Measurements from ENCODE around the gene SFXN4. TPM values are rescaled to one million over a fixed set of nuclear protein-coding genes. Genes with fewer than 3 reads are reported as not detected.

SFXN4 gene
- total RNA-seq, 1 donor = 13.0 TPM

GRCh38 chr10:119210633-119211032 lies 45.1 kb upstream of the SFXN4 start:
- Histone ChIP-seq H3K4me2 (ENCODE audit: insufficient read depth, low read length) (peak overlapping the region; percentile 17), H3K36me3 (ENCODE audit: insufficient read depth, low read length) (no peaks in the 10 kb centered on the region), H2AFZ (ENCODE audit: low read length) (no peak overlapping the region), H3K27me3 (ENCODE audit: insufficient read depth, low read length) (no peaks in the 10 kb centered on the region), H3K4me3 (ENCODE audit: insufficient read depth, low read length) (no peak overlapping the region), H4K20me1 (ENCODE audit: insufficient read depth, low read length) (no peaks in the 10 kb centered on the region), H3K79me2 (ENCODE audit: insufficient read depth, low read length) (peaks cover 4% of the 10 kb centered on the region), H3K9me3 (ENCODE audit: low read depth, low read length) (no peaks in the 10 kb centered on the region), H3K4me1 (ENCODE audit: insufficient read depth, low read length) (peaks cover 40% of the 10 kb centered on the region), H3K27ac (ENCODE audit: low read depth, low read length) (peak overlapping the region; percentile 43)
- TF ChIP-seq, protein P1, sequence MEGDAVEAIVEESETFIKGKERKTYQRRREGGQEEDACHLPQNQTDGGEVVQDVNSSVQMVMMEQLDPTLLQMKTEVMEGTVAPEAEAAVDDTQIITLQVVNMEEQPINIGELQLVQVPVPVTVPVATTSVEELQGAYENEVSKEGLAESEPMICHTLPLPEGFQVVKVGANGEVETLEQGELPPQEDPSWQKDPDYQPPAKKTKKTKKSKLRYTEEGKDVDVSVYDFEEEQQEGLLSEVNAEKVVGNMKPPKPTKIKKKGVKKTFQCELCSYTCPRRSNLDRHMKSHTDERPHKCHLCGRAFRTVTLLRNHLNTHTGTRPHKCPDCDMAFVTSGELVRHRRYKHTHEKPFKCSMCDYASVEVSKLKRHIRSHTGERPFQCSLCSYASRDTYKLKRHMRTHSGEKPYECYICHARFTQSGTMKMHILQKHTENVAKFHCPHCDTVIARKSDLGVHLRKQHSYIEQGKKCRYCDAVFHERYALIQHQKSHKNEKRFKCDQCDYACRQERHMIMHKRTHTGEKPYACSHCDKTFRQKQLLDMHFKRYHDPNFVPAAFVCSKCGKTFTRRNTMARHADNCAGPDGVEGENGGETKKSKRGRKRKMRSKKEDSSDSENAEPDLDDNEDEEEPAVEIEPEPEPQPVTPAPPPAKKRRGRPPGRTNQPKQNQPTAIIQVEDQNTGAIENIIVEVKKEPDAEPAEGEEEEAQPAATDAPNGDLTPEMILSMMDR (IDR thresholded peaks at IDR 0.05; ENCODE audit: extremely low read depth, low read depth, low read length) = no peak
- DNase-seq (ENCODE audit: insufficient read length, low spot score, missing footprints) = no peak

DNA sequence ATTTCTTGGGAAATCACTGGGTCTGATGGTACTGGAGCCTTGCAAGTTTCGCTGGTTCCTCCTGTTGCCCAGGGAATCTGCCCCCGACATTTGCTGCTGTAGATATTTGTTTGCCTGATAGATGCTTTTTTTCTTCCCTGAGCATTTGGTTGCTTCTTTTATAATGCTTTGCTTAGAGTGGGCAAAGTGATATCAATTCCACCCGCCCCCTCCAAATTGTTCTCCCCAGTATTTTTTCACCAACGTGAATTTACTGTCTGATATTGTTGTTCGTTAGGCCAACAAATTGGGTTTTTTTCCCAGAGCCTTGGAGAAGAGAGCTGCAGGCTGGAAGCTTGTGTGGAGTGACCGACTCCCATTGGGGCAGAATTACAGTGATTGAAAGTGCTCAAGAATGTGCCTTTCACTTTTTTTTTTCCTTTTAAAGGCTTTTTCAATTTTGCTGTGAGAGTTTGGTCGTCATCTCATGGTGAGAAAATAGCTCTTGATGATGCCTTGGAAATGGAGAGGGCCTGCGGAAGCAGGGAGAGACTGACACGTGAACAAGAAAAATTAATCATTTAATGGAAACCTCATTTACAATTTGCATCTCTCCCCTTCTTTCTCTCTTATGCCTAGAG lies 44.3 kb upstream of the SFXN4 start:
- no peaks in the 10 kb centered on the region for H4K20me1 ChIP-seq (ENCODE audit: insufficient read depth, low read length)
- peak overlapping the region; percentile 52 for H3K27ac ChIP-seq (ENCODE audit: low read depth, low read length)
- TF ChIP-seq, protein P1 (IDR thresholded peaks at IDR 0.05; ENCODE audit: extremely low read depth, low read depth, low read length) = peak; percentile 3
- peak overlapping the region; percentile 31 for H2AFZ ChIP-seq (ENCODE audit: low read length)
- H3K79me2 ChIP-seq (ENCODE audit: insufficient read depth, low read length) = peaks cover 4% of the 10 kb centered on the region
- peak overlapping the region; percentile 84 for H3K4me3 ChIP-seq (ENCODE audit: insufficient read depth, low read length)
- H3K4me1 ChIP-seq (ENCODE audit: insufficient read depth, low read length) = peaks cover 40% of the 10 kb centered on the region
- H3K36me3 ChIP-seq (ENCODE audit: insufficient read depth, low read length) = no peaks in the 10 kb centered on the region
- H3K4me2 ChIP-seq (ENCODE audit: insufficient read depth, low read length) = peak overlapping the region; percentile 91
- no peaks in the 10 kb centered on the region for H3K27me3 ChIP-seq (ENCODE audit: insufficient read depth, low read length)
- DNase-seq (ENCODE audit: insufficient read length, low spot score, missing footprints) = no peak
- no peaks in the 10 kb centered on the region for H3K9me3 ChIP-seq (ENCODE audit: low read depth, low read length)

DNA sequence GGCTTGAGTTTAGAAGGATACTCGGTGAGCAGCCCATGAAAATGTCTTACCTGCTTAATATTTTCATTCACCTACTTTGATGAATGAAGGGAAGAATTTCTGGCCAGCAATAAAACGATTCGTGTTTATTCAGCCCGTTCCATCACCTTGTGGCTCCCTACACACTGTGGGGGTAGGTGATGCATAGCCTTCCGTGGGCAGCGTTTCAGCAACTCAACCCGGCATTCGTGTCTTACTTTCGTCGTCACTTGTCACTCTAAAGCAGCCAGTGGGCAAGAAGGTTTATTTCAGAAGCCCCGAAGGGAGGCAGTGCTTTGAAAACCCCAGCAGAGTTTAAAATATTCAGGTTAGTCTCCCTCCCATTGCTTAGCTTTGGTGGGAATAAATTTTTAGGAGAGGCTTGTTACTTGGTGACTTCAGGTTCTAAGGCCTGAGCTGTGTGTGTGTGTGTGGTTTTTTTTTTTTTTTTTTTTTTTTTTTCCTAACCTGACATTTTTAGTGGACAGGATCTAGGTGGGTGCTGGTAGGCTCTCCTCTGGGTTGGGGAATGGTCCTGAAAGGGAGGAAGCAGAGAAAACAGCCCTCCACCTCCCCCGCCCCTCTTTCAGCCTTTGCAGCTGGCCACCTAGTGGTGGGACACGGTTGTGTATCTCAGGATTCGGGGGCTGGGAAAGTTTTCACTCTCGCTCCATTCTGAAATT lies 43.7 kb upstream of the SFXN4 start:
- Histone ChIP-seq H3K4me3 (ENCODE audit: insufficient read depth, low read length) (peak overlapping the region; percentile 84), H2AFZ (ENCODE audit: low read length) (peak overlapping the region; percentile 81), H4K20me1 (ENCODE audit: insufficient read depth, low read length) (no peaks in the 10 kb centered on the region), H3K36me3 (ENCODE audit: insufficient read depth, low read length) (no peaks in the 10 kb centered on the region), H3K79me2 (ENCODE audit: insufficient read depth, low read length) (peaks cover 4% of the 10 kb centered on the region), H3K9me3 (ENCODE audit: low read depth, low read length) (no peaks in the 10 kb centered on the region), H3K4me2 (ENCODE audit: insufficient read depth, low read length) (peak overlapping the region; percentile 91), H3K27ac (ENCODE audit: low read depth, low read length) (peak overlapping the region; percentile 52), H3K27me3 (ENCODE audit: insufficient read depth, low read length) (no peaks in the 10 kb centered on the region), H3K4me1 (ENCODE audit: insufficient read depth, low read length) (peaks cover 40% of the 10 kb centered on the region)
- DNase-seq (ENCODE audit: insufficient read length, low spot score, missing footprints) = peak; percentile 88
- TF ChIP-seq, protein P1 (IDR thresholded peaks at IDR 0.05; ENCODE audit: extremely low read depth, low read depth, low read length) = peak; percentile 91

GRCh38 chr10:119208553-119208940 lies 43.0 kb upstream of the SFXN4 start:
- H3K36me3 ChIP-seq (ENCODE audit: insufficient read depth, low read length) = no peaks in the 10 kb centered on the region
- peak overlapping the region; percentile 91 for H3K4me2 ChIP-seq (ENCODE audit: insufficient read depth, low read length)
- H3K27me3 ChIP-seq (ENCODE audit: insufficient read depth, low read length) = no peaks in the 10 kb centered on the region
- DNase-seq (ENCODE audit: insufficient read length, low spot score, missing footprints) = peak; percentile 53
- H2AFZ ChIP-seq (ENCODE audit: low read length) = peak overlapping the region; percentile 81
- H3K9me3 ChIP-seq (ENCODE audit: low read depth, low read length) = no peaks in the 10 kb centered on the region
- H3K79me2 ChIP-seq (ENCODE audit: insufficient read depth, low read length) = peaks cover 4% of the 10 kb centered on the region
- TF ChIP-seq, protein P1 (IDR thresholded peaks at IDR 0.05; ENCODE audit: extremely low read depth, low read depth, low read length) = no peak
- H3K27ac ChIP-seq (ENCODE audit: low read depth, low read length) = peak overlapping the region; percentile 52
- peak overlapping the region; percentile 84 for H3K4me3 ChIP-seq (ENCODE audit: insufficient read depth, low read length)
- peaks cover 41% of the 10 kb centered on the region for H3K4me1 ChIP-seq (ENCODE audit: insufficient read depth, low read length)
- no peaks in the 10 kb centered on the region for H4K20me1 ChIP-seq (ENCODE audit: insufficient read depth, low read length)

All from osteoblast (primary cell).